H9 (cell line): Measurements from ENCODE around the gene CLCNKB. TPM values are rescaled to one million over a fixed set of nuclear protein-coding genes. Genes with fewer than 3 reads are reported as not detected.

Experiments
- DNase-seq: peaks from one replicate; pipeline ENCODE4 v3.0.0-alpha.2; 2017
- H2AFZ ChIP-seq: one replicate; pipeline ENCODE4 v1.6.1; 2013; ENCODE audit warnings: mild to moderate bottlenecking, low read length, control low read depth, moderate library complexity
- H2AK5ac ChIP-seq: 2 replicates; pipeline ENCODE4 v1.6.1; 2013; ENCODE audit warnings: low read length, control low read depth, mixed read lengths; ENCODE audit not compliant: insufficient read length
- H2BK120ac ChIP-seq: one replicate; pipeline ENCODE4 v1.6.1; 2013; ENCODE audit warnings: low read depth, mild to moderate bottlenecking, low read length, control low read depth, inconsistent platforms; ENCODE audit not compliant: poor library complexity, severe bottlenecking
- H2BK12ac ChIP-seq: 2 replicates; pipeline ENCODE4 v1.6.1; 2013; ENCODE audit warnings: low read length, control low read depth, mixed read lengths, low read depth; ENCODE audit not compliant: insufficient read length
- H2BK15ac ChIP-seq: 2 replicates; pipeline ENCODE4 v1.6.1; 2013; ENCODE audit warnings: low read depth, low read length, control low read depth
- H2BK20ac ChIP-seq: one replicate; pipeline ENCODE4 v1.6.1; 2013; ENCODE audit warnings: low read depth, mild to moderate bottlenecking, low read length, control low read depth, inconsistent platforms; ENCODE audit not compliant: poor library complexity, severe bottlenecking
- H2BK5ac ChIP-seq: 2 replicates; pipeline ENCODE4 v1.6.1; 2013; ENCODE audit warnings: low read length, control low read depth, mixed read lengths; ENCODE audit not compliant: insufficient read length
- H3K14ac ChIP-seq: 2 replicates; pipeline ENCODE4 v1.6.1; 2013; ENCODE audit warnings: low read length, control low read depth; ENCODE audit not compliant: insufficient read depth
- H3K18ac ChIP-seq: 2 replicates; pipeline ENCODE4 v1.6.1; 2013; ENCODE audit warnings: low read depth, mild to moderate bottlenecking, mixed read lengths, low read length, control low read depth; ENCODE audit not compliant: insufficient read length
- H3K23ac ChIP-seq: 2 replicates; pipeline ENCODE4 v1.6.1; 2013; ENCODE audit warnings: low read length, control low read depth, mixed read lengths, low read depth; ENCODE audit not compliant: insufficient read length
- H3K23me2 ChIP-seq: 2 replicates; pipeline ENCODE4 v1.6.1; 2013; ENCODE audit warnings: low read depth, mild to moderate bottlenecking, mixed read lengths, low read length, control low read depth; ENCODE audit not compliant: insufficient read length, poor library complexity, severe bottlenecking
- H3K27ac ChIP-seq: 2 replicates; pipeline ENCODE4 v1.5.1; 2013; ENCODE audit warnings: low read length, control low read depth, mixed read lengths, low read depth; ENCODE audit not compliant: insufficient read length
- H3K27me3 ChIP-seq: 2 replicates; pipeline ENCODE4 v1.6.1; 2013; ENCODE audit warnings: low read length, control low read depth, inconsistent platforms; ENCODE audit not compliant: insufficient read depth
- H3K4ac ChIP-seq: 2 replicates; pipeline ENCODE4 v1.6.1; 2013; ENCODE audit warnings: low read depth, mild to moderate bottlenecking, control low read depth, inconsistent platforms, low read length, moderate library complexity
- H3K4me1 ChIP-seq: 2 replicates; pipeline ENCODE4 v1.6.1; 2013; ENCODE audit warnings: low read length, control low read depth, inconsistent platforms; ENCODE audit not compliant: insufficient read depth
- H3K4me2 ChIP-seq: 2 replicates; pipeline ENCODE4 v1.6.1; 2013; ENCODE audit warnings: low read length, control low read depth, mixed read lengths; ENCODE audit not compliant: insufficient read length, insufficient read depth
- H3K56ac ChIP-seq: 2 replicates; pipeline ENCODE4 v1.6.1; 2013; ENCODE audit warnings: low read depth, mild to moderate bottlenecking, mixed read lengths, low read length, control low read depth; ENCODE audit not compliant: insufficient read length
- H3K79me1 ChIP-seq: 2 replicates; pipeline ENCODE4 v1.6.1; 2013; ENCODE audit warnings: low read depth, mild to moderate bottlenecking, moderate library complexity, low read length, control low read depth, inconsistent platforms; ENCODE audit not compliant: insufficient read depth, poor library complexity, severe bottlenecking
- H3K79me2 ChIP-seq: 2 replicates; pipeline ENCODE4 v1.6.1; 2013; ENCODE audit warnings: low read length, control low read depth, inconsistent platforms; ENCODE audit not compliant: insufficient read depth
- H3K9ac ChIP-seq: 2 replicates; pipeline ENCODE4 v1.6.1; 2013; ENCODE audit warnings: low read length, control low read depth, mixed read lengths; ENCODE audit not compliant: insufficient read length; ENCODE audit errors: extremely low read depth
- H3K9me3 ChIP-seq: one replicate; pipeline ENCODE4 v1.6.1; 2013; ENCODE audit warnings: low read depth, low read length, inconsistent platforms; ENCODE audit not compliant: control insufficient read depth
- H3T11ph ChIP-seq: one replicate; pipeline ENCODE4 v1.6.1; 2013; ENCODE audit warnings: mild to moderate bottlenecking, low read length, control low read depth, inconsistent platforms
- H4K20me1 ChIP-seq: one replicate; pipeline ENCODE4 v1.6.1; 2013; ENCODE audit not compliant: control insufficient read depth, insufficient read length, insufficient read depth
- H4K5ac ChIP-seq: 2 replicates; pipeline ENCODE4 v1.6.1; 2013; ENCODE audit warnings: low read depth, mild to moderate bottlenecking, mixed read lengths, low read length, control low read depth; ENCODE audit not compliant: insufficient read length
- H4K8ac ChIP-seq: replicated peaks from 2 replicates; pipeline ENCODE4 v1.6.1; 2013; ENCODE audit warnings: low read length, control low read depth, mixed read lengths, low read depth; ENCODE audit not compliant: insufficient read length
- H4K91ac ChIP-seq: 2 replicates; pipeline ENCODE4 v1.6.1; 2013; ENCODE audit warnings: low read depth, mild to moderate bottlenecking, moderate library complexity, mixed read lengths, low read length, control low read depth; ENCODE audit not compliant: insufficient read length
- H3K27ac Mint-ChIP-seq, 3 experiments: 2 replicates in 2 of 3; 3 replicates in 1 of 3; pipeline ENCODE4 v1.8.0; 2020 to 2021; ENCODE audit warnings: mixed read lengths in 3 of 3, mild to moderate bottlenecking in 1 of 3, moderate library complexity in 1 of 3
- H3K27me3 Mint-ChIP-seq: 2 replicates; pipeline ENCODE4 v1.8.0; 2021; ENCODE audit warnings: low read depth, mild to moderate bottlenecking, moderate library complexity, mixed read lengths
- H3K36me3 Mint-ChIP-seq, 3 experiments: 2 replicates in 2 of 3; 3 replicates in 1 of 3; pipeline ENCODE4 v1.8.0; 2020 to 2021; ENCODE audit warnings: low read depth in 3 of 3, mixed read lengths in 3 of 3; ENCODE audit not compliant: insufficient read depth in 1 of 3
- H3K4me1 Mint-ChIP-seq, 2 experiments: 2 replicates each; pipeline ENCODE4 v1.8.0; 2020; ENCODE audit warnings: mixed read lengths in 2 of 2
- H3K4me3 Mint-ChIP-seq, 2 experiments: 2 replicates in 1 of 2; 3 replicates in 1 of 2; pipeline ENCODE4 v1.8.0; 2020 to 2021; ENCODE audit warnings: mild to moderate bottlenecking in 2 of 2, mixed read lengths in 2 of 2, moderate library complexity in 1 of 2
- H3K9me3 Mint-ChIP-seq, 2 experiments: 2 replicates in 1 of 2; 3 replicates in 1 of 2; pipeline ENCODE4 v1.8.0; 2020; ENCODE audit warnings: mild to moderate bottlenecking in 2 of 2, mixed read lengths in 2 of 2, moderate library complexity in 1 of 2
- WGBS: extraction: QIAGEN DNeasy Blood & Tissue Kit; methylation state at CpG from one replicate; pipeline ENCODE4 v1.1.7; 2013; ENCODE audit warnings: missing lambda C conversion rate, low lambda C conversion rate, mixed read lengths; ENCODE audit not compliant: insufficient read length; ENCODE audit errors: extremely low coverage; 5-methylcytosine and 5-hydroxymethylcytosine counted together
- total RNA-seq: library from RNA; stranded (reverse); gene quantifications from 2 replicates; pipeline ENCODE4 v1.2.1, GENCODE V29; 2021
- TF ChIP-seq, protein P1 (sequence below): fragments of 200-600 bp; sonication (generic); conservative IDR thresholded peaks from 3 replicates; pipeline ENCODE4 v1.8.0; 2021; ENCODE audit warnings: antibody characterized with exemption, mild to moderate bottlenecking

Gene CLCNKB
- total RNA-seq, 1 experiment from 2014 or later, result 1.7 TPM

DNA sequence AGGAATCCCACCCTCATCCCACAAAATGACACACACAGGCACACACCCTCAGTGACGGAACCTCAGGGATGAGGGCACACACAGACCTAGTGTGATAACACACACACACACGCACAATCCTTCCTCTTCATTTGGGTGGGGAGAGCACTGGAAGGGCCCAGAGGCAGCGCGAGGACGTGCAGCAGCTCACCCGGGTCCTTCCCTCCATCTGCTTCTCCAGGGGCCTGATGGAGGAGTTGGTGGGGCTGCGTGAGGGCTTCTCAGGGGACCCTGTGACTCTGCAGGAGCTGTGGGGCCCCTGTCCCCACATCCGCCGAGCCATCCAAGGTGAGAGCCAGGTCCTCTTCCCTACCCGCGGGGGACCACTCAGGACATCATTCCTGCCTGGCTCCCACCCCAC is 21.2 kb upstream of the CLCNKB start:
- H3K9me3 Mint-ChIP-seq, result peaks cover 0 to 2% of the 10 kb centered on the region in 2 experiments; a peak in 1 of 5 replicates
- no peak overlapping the region for H4K5ac ChIP-seq
- peaks cover 61% of the 10 kb centered on the region for H3K27me3 Mint-ChIP-seq

More for the DNA sequence above, 21.2 kb upstream of the CLCNKB start:
- H3T11ph ChIP-seq, result no peak overlapping the region
- H4K91ac ChIP-seq, result no peak overlapping the region
- DNase-seq, result no peak
- no peaks in the 10 kb centered on the region for H3K27me3 ChIP-seq
- H3K14ac ChIP-seq, result peak overlapping the region; percentile 26; the same call in 1 of the 2 replicates
- no peaks in the 10 kb centered on the region for H3K4me1 ChIP-seq
- H2BK15ac ChIP-seq, result no peak overlapping the region
- H2AK5ac ChIP-seq, result no peak overlapping the region
- H3K4me2 ChIP-seq, result no peak overlapping the region
- Mint-ChIP-seq H3K36me3 (no peaks in the 10 kb centered on the region), H3K4me3 (no peak overlapping the region), H3K27ac (peak overlapping the region in 1 of 3 experiments; percentile 83; a peak in 1 of 7 replicates), H3K4me1 (peaks cover 10 to 23% of the 10 kb centered on the region in 2 experiments)
- no peak overlapping the region for H2BK120ac ChIP-seq
- no peak overlapping the region for H3K18ac ChIP-seq
- H3K23me2 ChIP-seq, result peaks cover 3% of the 10 kb centered on the region
- no peak overlapping the region for H4K8ac ChIP-seq
- no peak overlapping the region for H2AFZ ChIP-seq
- no peak overlapping the region for H3K56ac ChIP-seq
- H3K23ac ChIP-seq, result no peak overlapping the region
- TF ChIP-seq, protein P1, sequence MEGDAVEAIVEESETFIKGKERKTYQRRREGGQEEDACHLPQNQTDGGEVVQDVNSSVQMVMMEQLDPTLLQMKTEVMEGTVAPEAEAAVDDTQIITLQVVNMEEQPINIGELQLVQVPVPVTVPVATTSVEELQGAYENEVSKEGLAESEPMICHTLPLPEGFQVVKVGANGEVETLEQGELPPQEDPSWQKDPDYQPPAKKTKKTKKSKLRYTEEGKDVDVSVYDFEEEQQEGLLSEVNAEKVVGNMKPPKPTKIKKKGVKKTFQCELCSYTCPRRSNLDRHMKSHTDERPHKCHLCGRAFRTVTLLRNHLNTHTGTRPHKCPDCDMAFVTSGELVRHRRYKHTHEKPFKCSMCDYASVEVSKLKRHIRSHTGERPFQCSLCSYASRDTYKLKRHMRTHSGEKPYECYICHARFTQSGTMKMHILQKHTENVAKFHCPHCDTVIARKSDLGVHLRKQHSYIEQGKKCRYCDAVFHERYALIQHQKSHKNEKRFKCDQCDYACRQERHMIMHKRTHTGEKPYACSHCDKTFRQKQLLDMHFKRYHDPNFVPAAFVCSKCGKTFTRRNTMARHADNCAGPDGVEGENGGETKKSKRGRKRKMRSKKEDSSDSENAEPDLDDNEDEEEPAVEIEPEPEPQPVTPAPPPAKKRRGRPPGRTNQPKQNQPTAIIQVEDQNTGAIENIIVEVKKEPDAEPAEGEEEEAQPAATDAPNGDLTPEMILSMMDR, result no peak
- no peaks in the 10 kb centered on the region for H3K79me1 ChIP-seq
- no peaks in the 10 kb centered on the region for H3K79me2 ChIP-seq
- no peak overlapping the region for H3K27ac ChIP-seq
- WGBS, result no CpG with 5 or more reads among the region's 11 CpGs
- H3K4ac ChIP-seq, result no peak overlapping the region
- no peaks in the 10 kb centered on the region for H3K9me3 ChIP-seq
- H2BK5ac ChIP-seq, result no peak overlapping the region
- H4K20me1 ChIP-seq, result no peaks in the 10 kb centered on the region
- no peak overlapping the region for H2BK20ac ChIP-seq
- no peak overlapping the region for H3K9ac ChIP-seq
- H2BK12ac ChIP-seq, result no peak overlapping the region
